HG03342 (cell line): ENCODE results near the gene BARX2.

ENCODE experiments used
- ATAC-seq: cut with Tn5 transposase; IDR thresholded peaks from one replicate; pipeline ENCODE4 v1.9.1; 2021; ENCODE audit warnings: mild to moderate bottlenecking, moderate library complexity; ENCODE audit not compliant: unreplicated experiment

Gene BARX2

DNA sequence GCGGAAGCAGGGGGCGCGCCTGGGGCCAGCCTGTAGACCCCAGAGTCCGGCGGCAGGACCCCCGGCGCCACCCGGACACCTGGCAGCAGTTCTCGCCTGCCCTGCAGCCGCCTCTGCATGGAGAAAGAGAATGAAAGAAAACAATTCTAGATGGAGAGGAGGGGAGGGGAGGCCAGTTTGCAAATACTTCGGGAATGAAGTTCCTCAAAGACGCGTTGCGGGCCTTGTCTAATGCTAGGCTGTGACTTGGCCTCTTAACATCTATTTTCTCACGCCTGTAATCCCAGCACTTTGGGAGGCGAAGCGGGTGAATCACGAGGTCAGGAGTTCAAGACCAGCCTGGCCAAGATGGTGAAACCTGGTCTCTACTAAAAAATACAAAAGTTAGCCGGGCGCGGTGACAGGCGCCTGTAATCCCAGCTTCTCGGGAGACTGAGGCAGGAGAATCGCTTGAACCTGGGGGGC is 2.1 kb upstream of the BARX2 start:
- no peak for ATAC-seq

DNA sequence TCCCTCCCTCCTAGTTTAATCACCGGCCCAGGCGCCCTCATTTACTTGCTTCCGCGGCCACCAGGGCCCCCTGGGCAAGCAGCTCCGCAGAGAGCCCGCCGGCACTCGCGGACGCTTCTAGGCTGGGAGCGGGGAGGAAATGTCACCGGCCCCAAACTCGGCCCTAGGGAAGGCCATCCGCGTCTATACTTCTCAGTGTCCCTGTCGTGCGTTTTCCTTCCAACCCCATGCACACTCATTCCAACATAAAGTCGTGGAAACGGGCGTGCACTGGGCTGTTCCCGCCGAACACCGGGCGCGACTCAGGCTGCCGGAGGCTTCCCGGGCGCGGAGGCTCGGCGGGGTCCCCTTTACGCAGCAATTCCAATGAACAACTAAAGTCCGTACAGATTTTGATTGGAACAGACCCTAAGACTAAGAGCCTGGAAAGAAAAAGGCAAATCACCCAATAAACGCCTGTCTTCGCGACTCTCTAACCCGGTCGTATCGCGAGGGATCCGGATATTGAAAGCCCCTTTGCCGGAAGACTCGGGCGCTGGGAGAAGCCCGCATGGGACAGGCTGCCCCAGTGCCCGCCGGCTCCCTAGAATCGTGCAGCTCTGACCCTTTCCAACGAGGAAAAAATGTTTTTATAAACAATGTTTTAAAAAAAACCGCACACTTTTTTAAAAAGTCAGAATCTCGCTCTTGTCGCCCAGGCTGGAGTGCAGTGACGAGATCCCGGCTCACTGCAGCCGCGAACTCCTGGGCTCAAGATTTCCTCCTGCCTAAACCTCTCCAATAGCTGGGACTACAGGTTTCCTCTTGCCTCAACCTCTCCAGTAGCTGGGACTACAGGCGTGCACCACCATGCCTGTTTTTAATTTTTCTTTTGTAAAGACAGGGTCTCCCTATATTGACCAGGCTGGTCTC is 1.3 kb upstream of the BARX2 start:
- ATAC-seq = no peak

DNA sequence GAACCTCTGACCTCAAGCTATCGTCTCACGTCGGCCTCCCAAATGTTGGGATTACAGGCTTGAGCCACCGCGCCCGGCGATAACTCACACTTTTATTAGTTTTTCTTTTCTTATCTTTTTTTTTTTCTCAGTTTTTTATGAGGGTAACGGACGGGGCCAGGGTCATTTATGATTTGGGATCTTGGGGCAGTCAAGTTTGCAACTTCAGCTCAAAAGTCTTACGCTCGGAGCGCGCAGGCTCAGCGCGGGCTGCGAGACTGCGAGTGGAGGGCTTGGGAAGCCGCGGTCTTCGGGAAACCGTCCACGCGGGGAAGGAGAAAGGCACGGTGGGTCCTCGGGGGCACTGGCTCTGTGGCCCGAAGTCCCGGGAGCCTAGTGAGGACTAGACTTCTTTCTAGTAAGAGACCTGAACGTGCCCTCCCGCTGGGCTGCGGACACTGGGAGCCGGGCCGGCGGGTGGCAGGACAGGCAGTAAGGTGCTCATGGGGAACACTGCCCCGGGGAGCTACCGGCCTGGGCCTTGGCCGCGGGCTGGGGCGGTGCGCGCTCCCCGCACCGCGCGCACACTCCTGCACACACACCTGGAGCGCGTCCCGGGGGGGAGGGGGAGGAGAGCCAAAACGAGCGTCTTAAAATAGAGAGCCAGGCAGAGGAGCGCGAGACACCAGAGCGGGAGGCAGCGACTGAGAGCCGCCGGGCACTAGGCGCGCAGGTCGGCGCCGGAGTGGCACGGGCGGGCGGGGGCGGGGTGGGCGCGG is 476 bp upstream of the BARX2 start:
- no peak for ATAC-seq

DNA sequence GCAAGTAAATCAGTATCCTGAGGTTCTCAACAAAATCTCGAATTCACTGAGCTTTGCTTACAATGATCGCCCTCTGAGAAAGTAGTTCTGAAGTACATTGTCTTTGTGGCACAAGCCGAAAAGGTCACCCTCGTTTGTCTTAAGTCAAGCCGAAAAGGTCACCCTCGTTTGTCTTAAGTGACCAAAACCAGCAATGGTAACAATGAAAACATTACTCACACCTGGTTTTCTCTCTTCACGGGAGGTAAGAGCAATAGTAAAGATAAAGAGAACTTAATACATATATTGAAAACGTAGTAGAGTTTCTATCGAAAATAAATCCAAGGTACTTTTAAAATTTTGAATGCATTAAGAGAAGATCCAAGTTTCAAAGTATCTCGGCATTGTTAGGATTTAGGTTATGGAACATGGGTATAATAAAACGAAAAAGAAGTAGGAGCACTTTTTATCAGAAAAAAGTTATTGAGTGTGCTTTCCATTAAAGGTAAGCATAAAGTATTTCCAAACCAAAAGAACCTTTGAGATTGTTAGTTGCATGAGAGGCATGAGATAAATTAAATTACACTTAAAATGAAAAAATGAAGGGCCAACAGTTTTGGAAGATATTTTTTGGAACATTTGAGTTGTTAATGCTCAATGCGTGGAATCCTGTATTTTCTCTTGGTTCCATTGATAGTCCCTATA is 1.2 kb downstream of the BARX2 start:
- no peak for ATAC-seq

DNA sequence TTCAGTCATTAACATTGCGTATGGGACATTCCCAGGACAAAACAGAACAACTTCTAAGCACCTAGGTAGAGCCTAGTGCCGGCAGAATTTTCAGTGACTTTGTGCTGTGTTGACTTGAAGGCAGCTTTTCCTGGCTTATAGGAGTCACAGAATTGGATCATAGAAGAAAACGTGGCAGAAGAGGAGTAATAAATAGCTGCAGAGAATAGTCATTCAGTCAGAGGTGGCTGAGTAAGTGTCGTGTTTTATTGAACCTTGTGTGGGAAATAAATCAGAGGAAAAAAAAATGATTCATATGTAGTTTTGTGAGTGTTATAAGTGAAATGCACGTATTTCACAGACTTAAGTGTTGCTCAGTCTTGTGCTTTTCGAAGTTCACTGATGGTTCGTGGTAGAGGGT is 2.1 kb downstream of the BARX2 start:
- no peak for ATAC-seq

DNA sequence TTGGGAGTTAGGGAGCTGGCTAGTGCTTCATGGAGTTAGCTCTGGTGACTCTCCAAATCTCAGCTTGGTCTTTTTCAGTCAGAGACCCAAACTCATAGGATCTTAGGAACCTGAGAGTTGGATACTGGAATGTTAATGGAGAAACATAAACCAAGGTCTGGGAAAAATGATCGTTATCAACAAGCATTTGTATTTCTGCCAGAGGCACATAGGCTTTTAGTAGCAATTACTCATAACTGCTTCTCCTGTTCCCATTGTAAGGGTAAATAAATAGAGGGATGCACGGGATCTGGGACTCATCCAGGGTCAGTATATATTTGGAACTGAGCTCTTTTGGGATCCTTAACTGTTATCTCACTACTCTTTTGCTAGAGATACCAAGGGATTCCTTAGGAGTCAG is 4.8 kb downstream of the BARX2 start:
- no peak for ATAC-seq

DNA sequence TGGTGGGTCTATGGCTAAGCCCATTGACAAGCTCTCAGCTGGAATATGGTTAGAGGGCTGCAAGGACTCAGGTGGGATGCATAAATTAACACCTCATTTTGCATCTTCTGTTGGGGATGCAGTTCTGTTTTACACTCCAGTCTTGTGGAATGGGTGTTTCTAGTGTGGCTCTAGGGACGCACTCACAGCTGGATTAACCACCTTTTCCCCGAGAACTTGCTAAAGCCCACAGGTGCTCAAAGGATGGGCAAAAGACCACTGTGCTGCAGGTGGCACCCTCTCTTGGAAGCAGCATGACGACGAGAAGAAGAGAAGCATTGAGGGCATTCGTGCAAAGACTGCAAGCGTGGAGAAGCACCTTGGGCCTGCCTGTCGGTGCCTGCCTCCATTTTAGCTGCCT is 6.9 kb downstream of the BARX2 start:
- no peak for ATAC-seq

DNA sequence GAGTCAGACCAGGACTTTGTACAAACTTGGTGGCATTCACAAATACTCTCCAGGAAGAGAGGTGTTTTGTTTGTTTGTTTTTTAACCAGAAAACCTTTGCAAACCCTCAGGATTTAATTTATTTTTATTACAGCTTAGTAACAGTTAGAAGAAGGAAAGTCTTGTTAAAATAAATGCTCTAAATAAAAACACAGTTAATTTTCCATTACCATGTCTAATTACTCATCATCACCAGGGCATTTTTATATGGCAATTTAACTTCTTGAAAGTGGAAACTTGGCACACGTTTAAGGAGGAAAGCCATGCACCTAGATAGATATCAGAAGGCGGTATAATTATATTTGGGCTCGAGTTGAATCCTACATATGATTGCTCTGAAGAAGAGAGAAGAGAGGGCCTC is 7.4 kb downstream of the BARX2 start:
- no peak for ATAC-seq

DNA sequence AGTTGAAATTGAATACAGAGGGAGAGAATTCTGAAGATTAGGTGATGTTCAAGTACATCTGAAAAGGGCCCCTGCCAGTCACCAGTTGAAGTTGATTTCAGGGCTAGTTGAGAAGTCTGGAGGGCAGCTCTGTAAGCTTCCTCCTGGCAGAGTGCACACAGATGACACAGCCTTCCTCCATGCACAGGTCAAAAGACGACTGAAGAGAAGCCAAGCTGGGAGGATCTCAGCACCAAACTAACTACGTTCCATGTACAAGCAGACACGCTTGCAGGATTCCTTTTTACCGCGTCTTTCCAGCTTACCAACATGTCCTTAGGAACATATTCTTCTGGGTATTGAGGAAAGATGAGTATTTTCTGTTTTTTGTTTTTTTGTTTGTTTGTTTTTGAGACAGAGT is 7.9 kb downstream of the BARX2 start:
- no peak for ATAC-seq

DNA sequence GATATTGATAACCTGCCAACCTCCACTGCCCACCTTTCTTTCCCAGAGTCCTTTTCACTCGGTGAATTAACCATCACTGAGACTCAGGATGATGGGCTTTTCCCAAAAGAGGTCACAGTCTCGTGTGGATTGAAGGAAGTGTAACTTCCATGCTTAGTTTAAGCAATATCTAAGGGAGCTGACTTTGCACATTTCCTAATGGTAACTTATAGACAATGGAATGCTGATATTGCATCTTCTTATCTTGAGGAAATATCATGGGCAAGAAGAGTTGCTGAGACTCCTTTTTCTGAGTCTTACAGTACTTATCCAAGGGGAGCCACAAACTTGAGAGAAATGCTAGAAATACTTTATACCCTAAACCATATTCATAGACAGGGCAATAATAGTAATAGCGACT is 8.8 kb downstream of the BARX2 start:
- ATAC-seq = no peak

DNA sequence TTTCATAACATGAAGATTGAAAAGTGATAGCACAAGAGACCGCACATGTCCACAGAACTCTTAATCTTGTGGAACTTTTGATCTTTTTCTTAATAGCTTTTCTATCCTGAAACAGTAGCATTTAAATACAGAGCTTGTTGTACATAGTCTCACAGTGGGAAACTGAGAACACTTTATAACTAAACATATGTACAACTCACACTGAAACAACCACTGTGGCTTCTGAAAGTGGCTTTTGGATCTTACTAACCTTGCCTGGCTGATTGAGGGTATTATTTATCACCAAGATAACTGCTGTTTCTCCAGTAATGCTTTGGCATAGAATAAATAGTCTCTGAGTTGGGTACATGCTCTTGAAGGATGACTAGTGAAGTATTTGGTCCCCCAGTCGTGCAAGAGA is 10.2 kb downstream of the BARX2 start:
- no peak for ATAC-seq

DNA sequence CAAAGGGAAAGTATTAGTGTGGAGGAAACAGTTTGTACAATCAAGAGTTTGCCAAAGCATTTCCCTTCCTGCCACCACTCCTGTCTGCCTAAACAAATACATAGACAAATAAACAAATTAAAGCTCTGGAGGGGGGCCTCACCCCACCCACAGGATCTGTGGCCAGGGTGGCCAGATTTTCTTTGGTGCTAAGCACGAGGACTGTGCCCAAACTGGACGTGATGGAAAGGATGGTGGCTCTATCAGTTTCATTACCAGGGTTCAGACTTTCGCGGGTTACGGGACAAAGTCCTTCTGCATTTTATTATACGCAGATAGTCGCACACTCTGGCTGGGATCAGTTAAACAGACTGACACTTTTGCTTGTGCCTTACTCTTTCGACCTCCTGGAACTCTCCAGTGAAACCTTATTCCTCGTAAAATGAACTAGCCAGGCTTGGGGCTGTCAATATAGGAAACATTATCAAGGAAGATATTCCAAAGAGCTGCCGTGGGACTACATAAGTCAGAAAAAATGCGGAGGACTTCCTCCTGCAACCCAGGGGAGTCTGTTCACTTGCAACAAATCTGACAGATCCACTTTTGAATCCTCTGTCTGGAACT is 11.2 kb downstream of the BARX2 start:
- ATAC-seq = no peak

DNA sequence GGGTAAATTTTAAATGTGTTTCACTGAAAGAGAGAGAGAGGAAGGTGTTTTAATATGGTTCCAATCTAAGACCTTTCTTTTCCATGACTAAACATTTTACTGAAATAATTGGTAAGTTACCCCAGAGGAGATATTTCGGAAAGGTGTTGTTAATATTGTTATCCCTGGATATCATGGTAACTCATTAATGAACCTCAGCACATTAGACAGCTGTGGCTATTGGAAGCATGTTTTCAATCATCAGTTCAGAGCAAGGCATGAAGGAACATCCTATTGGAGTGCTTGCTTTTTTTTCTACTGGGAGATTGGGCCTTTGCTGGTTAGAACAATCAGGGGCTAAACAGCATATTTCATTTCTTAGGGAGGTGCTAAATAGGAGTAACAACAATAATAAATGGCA is 11.8 kb downstream of the BARX2 start:
- ATAC-seq = no peak

DNA sequence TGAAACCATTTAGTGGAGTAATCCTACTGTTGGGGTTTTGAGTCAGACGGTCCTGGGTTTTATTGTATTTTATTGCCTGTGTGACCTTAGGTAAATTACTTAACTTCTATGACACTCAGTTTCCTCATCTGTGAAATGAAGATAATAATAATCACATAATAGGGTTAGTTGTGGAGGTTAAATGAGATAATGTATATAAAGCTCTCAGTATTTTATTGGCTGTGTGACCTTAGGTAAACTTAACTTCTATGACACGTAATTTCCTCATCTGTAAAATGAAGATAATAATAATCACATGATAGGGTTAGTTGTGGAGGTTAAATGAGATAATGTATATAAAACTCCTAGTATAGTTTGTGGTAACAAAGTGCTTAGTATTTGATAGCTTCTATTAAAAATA is 13.2 kb downstream of the BARX2 start:
- ATAC-seq = no peak

DNA sequence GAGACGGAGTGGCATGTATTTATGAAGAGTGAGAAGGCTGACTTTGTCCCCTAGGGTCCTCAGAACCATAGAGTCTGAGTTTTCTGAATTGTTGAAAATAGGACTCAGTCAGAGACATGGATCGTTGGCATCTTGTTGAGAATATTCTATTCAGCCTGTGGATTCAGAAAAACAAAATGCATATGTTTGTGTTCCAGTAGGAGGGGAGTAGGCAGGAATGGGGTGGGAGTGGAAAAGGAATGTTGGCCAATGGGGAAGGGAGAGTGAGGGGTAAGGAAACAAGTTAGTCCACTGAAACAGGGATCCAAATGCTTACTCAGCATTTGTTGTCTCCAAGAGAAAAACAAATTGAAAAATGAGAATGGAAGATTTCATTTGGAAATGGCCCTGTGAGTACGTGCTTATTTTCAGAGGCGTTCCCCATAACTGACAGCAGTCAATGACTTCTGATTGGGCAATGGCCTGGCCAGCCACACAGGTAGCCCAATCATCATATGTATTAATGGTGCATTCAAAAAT is 14.7 kb downstream of the BARX2 start:
- no peak for ATAC-seq

DNA sequence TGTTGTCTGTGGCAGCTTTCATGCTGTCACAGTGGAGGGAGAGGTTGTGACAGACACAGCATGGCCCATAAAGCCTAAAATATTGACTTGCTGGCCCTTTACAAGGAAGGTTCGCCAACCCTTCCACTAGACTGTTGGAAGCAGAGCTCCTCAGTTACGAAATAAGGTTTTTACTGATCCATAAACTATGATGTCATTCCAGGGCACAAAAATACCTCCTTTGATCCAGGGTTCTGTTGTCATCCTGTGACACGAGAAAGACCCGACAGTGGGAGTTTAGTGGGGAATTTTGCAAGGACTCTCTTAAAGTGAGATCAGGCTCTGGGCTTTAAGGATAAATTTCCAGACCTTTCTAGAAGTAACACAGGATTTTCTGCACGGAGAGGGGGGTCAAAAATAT is 15.7 kb downstream of the BARX2 start:
- no peak for ATAC-seq

DNA sequence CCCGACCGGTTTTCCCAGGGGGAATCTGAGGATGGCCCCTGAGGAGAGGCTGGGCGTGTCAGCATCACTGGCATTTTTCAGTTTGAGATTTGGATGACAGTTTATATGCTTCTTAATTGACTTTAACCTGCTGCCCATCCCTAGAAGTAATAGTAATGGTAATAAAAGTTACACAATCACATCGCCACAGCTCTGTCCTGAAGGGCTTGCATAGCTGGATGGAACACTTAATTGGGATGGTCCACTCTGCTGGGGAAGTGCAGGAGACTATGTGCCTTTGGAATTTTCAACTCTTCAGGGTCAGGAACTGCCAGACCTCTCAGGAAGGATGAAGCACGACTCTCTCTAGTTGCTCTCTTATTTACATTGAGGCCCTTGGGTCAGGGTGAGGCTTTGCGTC is 16.2 kb downstream of the BARX2 start:
- ATAC-seq = no peak

DNA sequence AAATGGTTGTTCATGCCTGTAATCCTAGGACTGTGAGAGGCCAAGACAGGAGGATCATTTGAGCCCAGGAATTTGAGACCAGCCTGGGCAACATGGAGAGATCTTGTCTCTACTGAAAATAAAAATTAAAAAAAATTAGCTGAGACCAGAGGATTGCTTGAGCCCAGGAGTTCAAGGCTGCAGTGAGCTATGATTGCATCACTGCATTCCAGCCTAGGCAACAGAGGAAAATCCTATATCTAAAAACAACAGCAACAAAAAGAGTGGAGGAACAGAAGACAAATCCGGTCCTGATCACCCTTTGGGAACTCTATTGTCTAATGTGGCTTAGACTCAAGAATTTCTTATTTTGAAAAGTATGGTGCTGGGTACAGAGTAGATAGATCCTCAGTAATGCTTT is 17.3 kb downstream of the BARX2 start:
- ATAC-seq = no peak

DNA sequence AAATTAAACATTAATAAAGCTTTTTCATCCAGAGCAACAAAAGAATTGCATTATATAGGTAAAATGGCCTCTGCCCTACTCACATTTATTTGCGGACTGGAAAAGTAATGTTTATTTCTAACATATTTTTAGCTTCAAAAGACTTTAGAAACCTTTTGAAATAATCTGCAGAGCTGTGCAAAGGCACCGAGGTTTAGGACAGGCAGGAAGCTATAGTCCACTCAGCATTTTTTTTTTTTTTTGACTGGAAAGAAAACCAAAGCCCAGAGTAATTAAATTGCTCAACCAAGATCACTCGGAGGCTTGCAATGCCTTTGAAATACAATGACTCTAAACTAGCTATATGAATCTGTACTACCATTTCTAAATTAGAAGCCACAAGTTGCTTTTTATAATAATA is 19.1 kb downstream of the BARX2 start:
- no peak for ATAC-seq

DNA sequence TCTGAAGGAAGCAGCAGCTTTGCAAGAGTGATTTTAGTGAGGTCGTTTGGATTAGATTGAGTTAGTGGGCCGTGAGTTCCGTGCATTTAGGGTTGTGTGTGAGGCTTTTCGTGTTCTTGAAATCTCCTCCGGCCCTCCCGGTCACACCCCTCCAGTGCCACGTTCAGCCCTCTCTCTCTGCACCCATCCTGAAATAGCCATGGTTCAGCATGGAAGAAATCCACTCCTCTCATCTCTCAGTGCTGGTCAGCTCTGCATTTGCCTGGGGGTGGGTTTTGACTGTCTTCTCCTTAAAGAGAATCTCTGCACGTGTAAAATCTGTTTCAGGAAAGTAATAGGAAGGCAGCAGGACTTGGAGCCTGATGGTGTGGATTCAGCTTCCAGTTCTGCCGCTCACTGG is 19.8 kb downstream of the BARX2 start:
- ATAC-seq = no peak

DNA sequence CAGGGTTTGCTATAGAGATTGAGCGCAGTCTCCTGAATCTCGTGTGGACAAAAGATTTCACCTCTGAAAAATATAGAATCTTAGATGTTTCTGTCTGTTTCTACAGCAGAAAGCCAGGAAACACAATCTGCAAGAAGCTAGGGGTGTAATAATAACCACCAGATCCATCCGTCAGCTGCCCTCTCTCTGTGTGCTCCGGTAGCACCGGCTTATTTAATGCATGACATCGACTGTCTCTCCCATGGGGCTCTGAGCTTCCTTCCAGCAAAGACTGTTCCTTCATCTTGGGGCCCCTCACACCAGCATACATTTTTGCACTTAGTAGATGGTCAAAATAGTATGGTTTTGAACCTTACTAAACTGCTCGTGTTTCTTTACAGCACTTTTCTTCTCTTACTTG is 20.2 kb downstream of the BARX2 start:
- no peak for ATAC-seq
